Measurements from ENCODE around the gene FKBP1A. TPM values are rescaled to one million over a fixed set of nuclear protein-coding genes. Genes with fewer than 3 reads are reported as not detected.

Gene FKBP1A
- total and polyA plus RNA-seq, 4 experiments from 2014 or later: 47.0 to 86.4 (median 70.0) TPM

DNA sequence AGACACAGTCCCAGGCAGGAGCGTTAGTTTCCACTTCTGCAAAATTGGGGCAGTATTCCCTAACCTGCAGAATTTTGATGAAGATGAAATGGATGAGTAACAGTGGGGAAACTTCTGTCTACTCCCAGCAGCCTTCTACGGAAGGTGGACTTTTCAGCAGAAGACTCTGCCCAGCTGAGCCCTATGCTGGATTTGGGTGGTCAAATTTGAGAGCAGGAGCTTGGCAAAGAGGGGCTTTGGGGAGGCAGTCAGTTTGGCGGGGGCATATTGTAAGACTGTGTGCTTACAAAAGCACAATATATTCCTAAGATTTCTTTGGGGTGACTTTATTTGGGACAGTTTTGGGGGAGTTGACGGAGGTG lies 58.5 kb downstream of the FKBP1A start:
- H3K27ac Mint-ChIP-seq: peak overlapping the region in 2 of 7 donors; percentile 21 to 76
- CTCF ChIA-PET (ENCODE audit: partially characterized antibody): interaction anchor here (1.1 kb wide), 1 partner anchor 21 kb away, joined by 3 read pairs; no protein-coding TSS in a partner anchor
- H3K4me1 Mint-ChIP-seq: peaks cover 24 to 51% (median 36%) of the 10 kb centered on the region in 4 donors
- H3K4me1 ChIP-seq (ENCODE audit: insufficient read depth, low read length): peaks cover 8% of the 10 kb centered on the region
- intact Hi-C loops (cut with micrococcal nuclease): no loop called here
- H3K9me3 ChIP-seq (ENCODE audit: control insufficient read depth in 1 of 2, low read length in 2 of 2): no peaks in the 10 kb centered on the region
- no peak overlapping the region for H3K4me3 ChIP-seq (ENCODE audit: low read length in 2 of 2)
- H3K27me3 Mint-ChIP-seq: no peaks in the 10 kb centered on the region
- H3K4me3 Mint-ChIP-seq: no peak overlapping the region
- POLR2A ChIA-PET (ENCODE audit: partially characterized antibody): no interaction called here
- H3K27ac ChIP-seq (ENCODE audit: low read depth, low read length): no peak overlapping the region
- H3K9me3 Mint-ChIP-seq: no peaks in the 10 kb centered on the region
- no peak for DNase-seq
- H3K27me3 ChIP-seq (ENCODE audit: insufficient read depth, low read length): no peaks in the 10 kb centered on the region
- peaks cover 8 to 26% of the 10 kb centered on the region in 2 donors for H3K36me3 Mint-ChIP-seq
- H3K36me3 ChIP-seq (ENCODE audit: insufficient read depth, low read length): no peaks in the 10 kb centered on the region

- Mint-ChIP-seq H3K27me3 (no peaks in the 10 kb centered on the region), H3K9me3 (no peaks in the 10 kb centered on the region), H3K4me1 (peaks cover 25 to 54% (median 38%) of the 10 kb centered on the region in 4 donors), H3K36me3 (peaks cover 8 to 26% of the 10 kb centered on the region in 2 donors), H3K27ac (peak overlapping the region in 4 of 7 donors; percentile 52 to 75 (median 66)), H3K4me3 (no peak overlapping the region)
- intact Hi-C loops (cut with micrococcal nuclease): no loop called here
- no peak overlapping the region for H3K27ac ChIP-seq (ENCODE audit: low read depth, low read length)
- ChIA-PET CTCF (ENCODE audit: partially characterized antibody) (interaction anchor here (0.6 to 1.5 kb wide), 4 partner anchors 19 to 107 kb away, joined by 3 read pairs; no protein-coding TSS in a partner anchor), POLR2A (ENCODE audit: partially characterized antibody) (no interaction called here)
- peaks cover 12% of the 10 kb centered on the region for H3K4me1 ChIP-seq (ENCODE audit: insufficient read depth, low read length)
- no peaks in the 10 kb centered on the region for H3K27me3 ChIP-seq (ENCODE audit: insufficient read depth, low read length)
- no peak overlapping the region for H3K4me3 ChIP-seq (ENCODE audit: low read length in 2 of 2)
- no peaks in the 10 kb centered on the region for H3K9me3 ChIP-seq (ENCODE audit: control insufficient read depth in 1 of 2, low read length in 2 of 2)
- DNase-seq: no peak
- no peaks in the 10 kb centered on the region for H3K36me3 ChIP-seq (ENCODE audit: insufficient read depth, low read length)
Observed at GRCh38 chr20:1333462-1334369, 59.1 kb downstream of the FKBP1A start.

GRCh38 chr20:1332749-1333300 lies 60.0 kb downstream of the FKBP1A start:
- H3K36me3 Mint-ChIP-seq: peaks cover 8 to 29% of the 10 kb centered on the region in 2 donors
- H3K27me3 Mint-ChIP-seq: no peaks in the 10 kb centered on the region
- peak overlapping the region in 1 of 7 donors; percentile 29 for H3K27ac Mint-ChIP-seq

GRCh38 chr20:1331801-1332453 lies 60.9 kb downstream of the FKBP1A start:
- Mint-ChIP-seq H3K9me3 (no peaks in the 10 kb centered on the region), H3K27ac (peak overlapping the region in 6 of 7 donors; percentile 31 to 95 (median 52)), H3K4me3 (no peak overlapping the region), H3K4me1 (peaks cover 33 to 54% (median 44%) of the 10 kb centered on the region in 4 donors), H3K27me3 (no peaks in the 10 kb centered on the region), H3K36me3 (peaks cover 8 to 30% of the 10 kb centered on the region in 2 donors)
- intact Hi-C loops (cut with micrococcal nuclease): no loop called here
- Histone ChIP-seq H3K4me1 (ENCODE audit: insufficient read depth, low read length) (peaks cover 23% of the 10 kb centered on the region), H3K27me3 (ENCODE audit: insufficient read depth, low read length) (no peaks in the 10 kb centered on the region), H3K4me3 (ENCODE audit: low read length in 2 of 2) (no peak overlapping the region), H3K36me3 (ENCODE audit: insufficient read depth, low read length) (no peaks in the 10 kb centered on the region), H3K27ac (ENCODE audit: low read depth, low read length) (no peak overlapping the region), H3K9me3 (ENCODE audit: control insufficient read depth in 1 of 2, low read length in 2 of 2) (no peaks in the 10 kb centered on the region)
- DNase-seq: no peak
- POLR2A ChIA-PET (ENCODE audit: partially characterized antibody): interaction anchor here (0.7 to 0.8 kb wide), 2 partner anchors 32 to 135 kb away, joined by 3 read pairs; no protein-coding TSS in a partner anchor
- CTCF ChIA-PET (ENCODE audit: partially characterized antibody): interaction anchor here (0.7 kb wide), 1 partner anchor 25 kb away, joined by 3 read pairs; no protein-coding TSS in a partner anchor

More at GRCh38 chr20:1332749-1333300, 60.0 kb downstream of the FKBP1A start:
- Histone ChIP-seq H3K4me3 (ENCODE audit: low read length in 2 of 2) (no peak overlapping the region), H3K4me1 (ENCODE audit: insufficient read depth, low read length) (peaks cover 14% of the 10 kb centered on the region), H3K36me3 (ENCODE audit: insufficient read depth, low read length) (no peaks in the 10 kb centered on the region), H3K27me3 (ENCODE audit: insufficient read depth, low read length) (no peaks in the 10 kb centered on the region), H3K27ac (ENCODE audit: low read depth, low read length) (no peak overlapping the region), H3K9me3 (ENCODE audit: control insufficient read depth in 1 of 2, low read length in 2 of 2) (no peaks in the 10 kb centered on the region)
- CTCF ChIA-PET (ENCODE audit: partially characterized antibody): interaction anchor here (0.7 to 1.5 kb wide), 4 partner anchors 18 to 108 kb away, joined by 3 read pairs; no protein-coding TSS in a partner anchor
- H3K9me3 Mint-ChIP-seq: no peaks in the 10 kb centered on the region
- no peak for DNase-seq
- POLR2A ChIA-PET (ENCODE audit: partially characterized antibody): interaction anchor here (0.8 kb wide), 1 partner anchor 135 kb away, joined by 3 read pairs; no protein-coding TSS in a partner anchor
- intact Hi-C loops (cut with micrococcal nuclease): no loop called here
- no peak overlapping the region for H3K4me3 Mint-ChIP-seq
- H3K4me1 Mint-ChIP-seq: peaks cover 28 to 54% (median 41%) of the 10 kb centered on the region in 4 donors

DNA sequence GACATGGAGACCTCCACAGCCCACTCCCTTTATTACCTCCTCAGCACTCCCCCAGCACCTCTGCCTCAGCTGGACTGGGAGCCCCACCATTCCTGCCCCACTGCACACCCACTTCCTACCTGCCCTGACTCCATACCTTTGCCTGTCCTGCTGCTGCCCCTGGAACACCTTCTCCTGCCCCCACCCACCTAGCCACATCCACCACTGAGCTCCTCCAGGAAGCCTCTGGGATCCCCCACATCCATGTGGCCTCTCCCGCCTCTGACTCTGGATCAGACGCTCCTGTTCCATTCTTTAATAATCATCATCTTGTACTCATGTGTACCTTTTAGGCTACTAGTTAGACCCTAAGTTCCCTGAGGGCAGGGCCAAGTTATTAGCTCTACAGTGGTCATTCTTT lies 61.8 kb downstream of the FKBP1A start:
- H3K27ac Mint-ChIP-seq: peak overlapping the region in 6 of 7 donors; percentile 48 to 97 (median 87)
- intact Hi-C loops (cut with micrococcal nuclease): no loop called here
- POLR2A ChIA-PET (ENCODE audit: partially characterized antibody): no interaction called here
- Histone ChIP-seq H3K9me3 (ENCODE audit: control insufficient read depth in 1 of 2, low read length in 2 of 2) (no peaks in the 10 kb centered on the region), H3K4me3 (ENCODE audit: low read length in 2 of 2) (no peak overlapping the region), H3K4me1 (ENCODE audit: insufficient read depth, low read length) (peaks cover 31% of the 10 kb centered on the region), H3K27me3 (ENCODE audit: insufficient read depth, low read length) (no peaks in the 10 kb centered on the region), H3K36me3 (ENCODE audit: insufficient read depth, low read length) (no peaks in the 10 kb centered on the region), H3K27ac (ENCODE audit: low read depth, low read length) (no peak overlapping the region)
- peaks cover 8 to 30% of the 10 kb centered on the region in 2 donors for H3K36me3 Mint-ChIP-seq
- no peak overlapping the region for H3K4me3 Mint-ChIP-seq
- no peaks in the 10 kb centered on the region for H3K27me3 Mint-ChIP-seq
- peaks cover 31 to 49% (median 37%) of the 10 kb centered on the region in 4 donors for H3K4me1 Mint-ChIP-seq
- CTCF ChIA-PET (ENCODE audit: partially characterized antibody): no interaction called here
- DNase-seq: no peak
- H3K9me3 Mint-ChIP-seq: no peaks in the 10 kb centered on the region

DNA sequence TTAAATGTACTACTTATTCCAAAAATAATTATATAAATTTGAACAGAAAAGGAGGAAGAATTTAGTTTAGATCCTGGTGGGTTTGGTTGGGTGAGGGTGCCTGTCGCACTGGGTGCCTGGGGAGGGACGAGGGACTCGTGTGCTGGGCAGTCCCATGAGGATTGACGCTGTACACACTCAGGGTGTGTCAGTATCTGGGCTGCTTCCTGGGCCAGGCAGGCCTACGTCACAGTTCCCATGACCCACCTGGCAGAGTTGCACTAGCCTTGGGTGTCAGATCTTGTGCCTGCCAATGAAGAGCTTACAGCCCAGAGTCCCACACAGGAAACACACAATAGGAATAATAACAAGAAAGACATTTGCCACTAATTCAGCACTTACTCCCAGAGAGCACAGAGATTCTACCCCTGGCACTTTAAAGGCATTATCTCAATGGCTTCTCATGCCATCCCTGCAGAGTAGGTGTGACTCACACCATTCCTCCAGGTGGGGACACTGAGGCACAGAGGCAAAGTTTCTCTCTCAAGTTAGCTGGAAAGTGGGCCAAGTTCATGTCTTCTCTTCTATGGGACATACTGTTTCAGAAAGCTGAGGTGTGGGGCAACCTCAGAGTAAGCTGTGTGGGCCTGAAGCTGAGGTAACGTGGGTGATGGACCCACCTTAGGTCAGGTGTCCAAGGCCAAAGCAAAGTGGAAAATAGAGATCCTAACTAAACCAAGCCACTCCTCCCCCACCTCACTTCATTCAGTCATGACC lies 62.6 kb downstream of the FKBP1A start:
- H3K4me3 Mint-ChIP-seq: peak overlapping the region in 3 of 8 donors; percentile 48 to 73 (median 58)
- no peaks in the 10 kb centered on the region for H3K9me3 Mint-ChIP-seq
- H3K27ac Mint-ChIP-seq: peak overlapping the region in 6 of 7 donors; percentile 89 to 97 (median 96)
- intact Hi-C loops (cut with micrococcal nuclease): no loop called here
- H3K27me3 Mint-ChIP-seq: no peaks in the 10 kb centered on the region
- H3K9me3 ChIP-seq (ENCODE audit: control insufficient read depth in 1 of 2, low read length in 2 of 2): no peaks in the 10 kb centered on the region
- H3K4me1 Mint-ChIP-seq: peaks cover 30 to 49% (median 33%) of the 10 kb centered on the region in 4 donors
- H3K36me3 Mint-ChIP-seq: peaks cover 8 to 30% of the 10 kb centered on the region in 2 donors
- H3K27me3 ChIP-seq (ENCODE audit: insufficient read depth, low read length): no peaks in the 10 kb centered on the region
- H3K4me3 ChIP-seq (ENCODE audit: low read length in 2 of 2): no peak overlapping the region
- H3K4me1 ChIP-seq (ENCODE audit: insufficient read depth, low read length): peaks cover 36% of the 10 kb centered on the region
- DNase-seq: peak; percentile 16 to 77 (median 42)
- H3K36me3 ChIP-seq (ENCODE audit: insufficient read depth, low read length): no peaks in the 10 kb centered on the region
- ChIA-PET POLR2A (ENCODE audit: partially characterized antibody) (interaction anchor here (0.7 kb wide), 1 partner anchor 15 kb away, joined by 3 read pairs; no protein-coding TSS in a partner anchor), CTCF (ENCODE audit: partially characterized antibody) (interaction anchor here (1.2 to 1.3 kb wide), 2 partner anchors 108 to 174 kb away, joined by 3 to 4 read pairs; no protein-coding TSS in a partner anchor)
- no peak overlapping the region for H3K27ac ChIP-seq (ENCODE audit: low read depth, low read length)
